SK-N-MC (cell line): ENCODE results near the gene DTD1.

Experiments
- DNase-seq: peaks from one replicate; pipeline ENCODE4 v3.0.0-alpha.2; 2011; ENCODE audit warnings: low read depth, low spot score
- H3K27ac ChIP-seq: fragments of 200-600 bp; sonication (generic); 2 replicates; pipeline ENCODE4 v1.5.1; 2016; ENCODE audit warnings: mixed run types
- H3K36me3 ChIP-seq: fragments of 200-600 bp; sonication (generic); 2 replicates; pipeline ENCODE4 v1.6.1; 2017; ENCODE audit warnings: antibody characterized with exemption, low read length, mixed read lengths; ENCODE audit not compliant: insufficient read depth
- H3K4me3 ChIP-seq: fragments of 200-600 bp; sonication (generic); 2 replicates; pipeline ENCODE4 v1.5.1; 2016
- H3K9ac ChIP-seq: fragments of 200-600 bp; sonication (generic); 2 replicates; pipeline ENCODE4 v1.8.0; 2017; ENCODE audit warnings: mixed run types, mixed read lengths; ENCODE audit not compliant: insufficient read length
- H3K9me3 ChIP-seq: fragments of 200-600 bp; sonication (generic); 2 replicates; pipeline ENCODE4 v1.6.1; 2017; ENCODE audit warnings: low read depth, mild to moderate bottlenecking, antibody characterized with exemption, low read length, moderate library complexity, mixed read lengths
- EZH2 ChIP-seq: fragments of 200-600 bp; sonication (generic); IDR thresholded peaks from one replicate; pipeline ENCODE4 v1.6.1; 2017; ENCODE audit warnings: antibody characterized with exemption
- FOXP2 ChIP-seq: optimal IDR thresholded peaks from 2 replicates; pipeline ENCODE3; 2011; ENCODE audit warnings: mild to moderate bottlenecking, moderate library complexity; ENCODE audit not compliant: insufficient read depth; ENCODE audit errors: extremely low read length, control extremely low read depth
- POLR2AphosphoS5 ChIP-seq: IDR thresholded peaks from 2 replicates; pipeline ENCODE4 v1.6.1; 2012; ENCODE audit warnings: mild to moderate bottlenecking, low read depth, low read length, borderline replicate concordance

DTD1 gene

DNA sequence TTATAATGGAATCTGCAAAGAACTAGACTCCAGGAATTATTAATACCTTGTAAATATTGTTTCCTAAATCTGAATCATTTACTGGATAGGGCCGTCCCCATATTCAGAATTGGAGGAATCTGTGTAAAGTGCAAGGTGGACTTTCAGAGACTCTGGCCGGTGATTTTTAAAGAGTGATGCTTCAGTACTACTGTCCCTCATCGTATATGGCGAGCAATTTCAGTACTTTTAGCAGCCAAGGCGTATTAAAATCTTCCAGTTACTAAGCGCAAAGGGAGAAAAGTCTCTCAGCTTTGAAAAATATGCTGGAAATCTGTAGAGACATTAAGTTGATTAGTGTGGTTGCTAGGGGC is 20.1 kb upstream of the DTD1 start:
- H3K9me3 ChIP-seq, result no peaks in the 10 kb centered on the region
- H3K9ac ChIP-seq, result peak overlapping the region; percentile 92
- TF ChIP-seq EZH2, result no peak
- TF ChIP-seq FOXP2, result no peak
- TF ChIP-seq POLR2AphosphoS5, result no peak
- H3K36me3 ChIP-seq, result peaks cover 32% of the 10 kb centered on the region
- no peak for DNase-seq
- peak overlapping the region; percentile 29; the same call in 1 of the 2 replicates for H3K27ac ChIP-seq
- H3K4me3 ChIP-seq, result peak overlapping the region; percentile 91

GRCh38 chr20:18571009-18571408 is 16.8 kb upstream of the DTD1 start:
- no peak for DNase-seq
- Histone ChIP-seq H3K9me3 (no peaks in the 10 kb centered on the region), H3K27ac (no peak overlapping the region), H3K4me3 (no peak overlapping the region), H3K9ac (no peak overlapping the region), H3K36me3 (peaks cover 30% of the 10 kb centered on the region)
- TF ChIP-seq POLR2AphosphoS5, result no peak; the same call in 1 of the 2 replicates
- no peak for TF ChIP-seq FOXP2
- TF ChIP-seq EZH2, result no peak

DNA sequence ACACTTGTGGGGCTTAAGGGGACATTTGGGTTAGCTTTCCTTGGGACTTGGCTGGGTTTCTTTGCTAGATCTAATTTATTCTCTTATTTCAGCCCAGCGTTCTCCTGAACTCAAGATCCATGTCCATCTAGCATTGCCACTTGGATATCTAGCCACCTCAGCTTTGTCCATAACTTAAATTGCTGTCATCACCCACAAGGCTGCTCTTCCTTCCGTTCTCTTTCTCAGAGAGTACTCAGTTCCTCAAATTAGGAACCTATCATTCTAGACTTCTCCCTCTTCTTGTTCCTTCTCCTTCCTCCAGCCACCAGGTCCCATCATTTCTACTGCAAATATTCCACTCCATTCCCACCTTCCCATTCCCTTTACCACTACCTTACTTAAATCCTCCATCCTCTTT is 16.3 kb upstream of the DTD1 start:
- peaks cover 30% of the 10 kb centered on the region for H3K36me3 ChIP-seq
- no peak for TF ChIP-seq FOXP2
- no peak for TF ChIP-seq POLR2AphosphoS5
- TF ChIP-seq EZH2, result no peak
- no peak overlapping the region for H3K27ac ChIP-seq
- no peaks in the 10 kb centered on the region for H3K9me3 ChIP-seq
- H3K9ac ChIP-seq, result no peak overlapping the region
- H3K4me3 ChIP-seq, result no peak overlapping the region
- no peak for DNase-seq

DNA sequence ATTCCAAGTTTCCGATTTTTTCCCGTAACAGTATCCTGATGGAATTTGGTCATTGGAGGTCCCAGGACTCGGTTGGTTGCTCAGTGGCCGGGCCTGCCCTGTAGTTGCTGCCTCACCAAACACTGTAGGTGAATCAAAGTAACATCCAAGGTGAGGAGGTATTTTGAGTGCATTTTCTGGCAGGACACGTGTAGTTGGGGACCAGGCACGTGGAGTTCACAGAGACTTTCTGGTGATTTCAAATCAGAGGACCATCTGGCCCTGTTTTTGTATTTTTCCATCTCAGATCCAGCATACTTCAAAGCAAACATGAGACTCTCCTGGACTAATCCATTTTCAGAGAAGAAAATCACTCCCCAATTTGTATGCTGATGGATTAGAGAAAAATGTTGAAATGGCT is 9.9 kb upstream of the DTD1 start:
- no peak overlapping the region for H3K4me3 ChIP-seq
- TF ChIP-seq POLR2AphosphoS5 (no peak), EZH2 (no peak), FOXP2 (no peak)
- no peaks in the 10 kb centered on the region for H3K9me3 ChIP-seq
- no peaks in the 10 kb centered on the region for H3K36me3 ChIP-seq
- H3K27ac ChIP-seq, result no peak overlapping the region
- no peak for DNase-seq
- no peak overlapping the region for H3K9ac ChIP-seq

DNA sequence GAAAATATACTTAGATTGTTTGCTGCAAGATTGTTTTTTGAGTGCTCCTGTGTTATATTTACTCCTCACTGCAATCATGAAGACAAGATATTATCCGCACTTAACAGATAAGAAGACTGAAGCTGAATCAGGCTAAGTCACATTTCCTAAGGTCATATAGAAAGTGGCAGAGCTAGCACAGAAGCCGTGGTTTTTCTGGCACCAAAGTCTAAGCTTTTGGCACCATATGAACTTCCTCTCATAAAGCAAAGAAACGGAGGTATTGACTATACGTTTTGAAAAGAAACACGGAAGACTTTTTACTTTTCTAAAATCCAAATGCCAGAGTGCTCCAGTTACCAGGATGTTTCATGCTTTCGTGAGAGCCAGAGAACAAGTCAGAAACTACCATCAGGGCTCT is 9.3 kb upstream of the DTD1 start:
- Histone ChIP-seq H3K9ac (peak overlapping the region; percentile 57), H3K4me3 (no peak overlapping the region), H3K27ac (no peak overlapping the region), H3K9me3 (no peaks in the 10 kb centered on the region), H3K36me3 (no peaks in the 10 kb centered on the region)
- no peak for TF ChIP-seq EZH2
- TF ChIP-seq FOXP2, result no peak
- TF ChIP-seq POLR2AphosphoS5, result no peak
- DNase-seq, result no peak

GRCh38 chr20:18580012-18580411 is 7.8 kb upstream of the DTD1 start:
- Histone ChIP-seq H3K36me3 (no peaks in the 10 kb centered on the region), H3K9me3 (no peaks in the 10 kb centered on the region), H3K9ac (no peak overlapping the region), H3K4me3 (no peak overlapping the region), H3K27ac (no peak overlapping the region)
- DNase-seq, result no peak
- no peak for TF ChIP-seq POLR2AphosphoS5
- TF ChIP-seq EZH2, result no peak
- no peak for TF ChIP-seq FOXP2

- H3K9ac ChIP-seq, result no peak overlapping the region
- no peak for TF ChIP-seq FOXP2
- TF ChIP-seq EZH2, result no peak
- no peak for TF ChIP-seq POLR2AphosphoS5
- H3K9me3 ChIP-seq, result no peaks in the 10 kb centered on the region
- H3K27ac ChIP-seq, result no peak overlapping the region
- no peak for DNase-seq
- no peak overlapping the region for H3K4me3 ChIP-seq
- H3K36me3 ChIP-seq, result no peaks in the 10 kb centered on the region
Measured at GRCh38 chr20:18585134-18585533, 2.7 kb upstream of the DTD1 start.

GRCh38 chr20:18588574-18588933 is 700 bp downstream of the DTD1 start:
- no peak for TF ChIP-seq POLR2AphosphoS5
- TF ChIP-seq EZH2, result no peak
- TF ChIP-seq FOXP2, result no peak
- Histone ChIP-seq H3K4me3 (peak overlapping the region; percentile 75), H3K9me3 (no peaks in the 10 kb centered on the region), H3K27ac (no peak overlapping the region), H3K36me3 (0 out of 2 replicates have a peak, but pooled peaks cover 1% of the 10 kb centered on the region), H3K9ac (peak overlapping the region; percentile 74)
- DNase-seq, result no peak

GRCh38 chr20:18589941-18590674 is 2.3 kb downstream of the DTD1 start:
- no peak overlapping the region for H3K9ac ChIP-seq
- no peak for TF ChIP-seq EZH2
- no peak for TF ChIP-seq POLR2AphosphoS5
- no peak for TF ChIP-seq FOXP2

DNA sequence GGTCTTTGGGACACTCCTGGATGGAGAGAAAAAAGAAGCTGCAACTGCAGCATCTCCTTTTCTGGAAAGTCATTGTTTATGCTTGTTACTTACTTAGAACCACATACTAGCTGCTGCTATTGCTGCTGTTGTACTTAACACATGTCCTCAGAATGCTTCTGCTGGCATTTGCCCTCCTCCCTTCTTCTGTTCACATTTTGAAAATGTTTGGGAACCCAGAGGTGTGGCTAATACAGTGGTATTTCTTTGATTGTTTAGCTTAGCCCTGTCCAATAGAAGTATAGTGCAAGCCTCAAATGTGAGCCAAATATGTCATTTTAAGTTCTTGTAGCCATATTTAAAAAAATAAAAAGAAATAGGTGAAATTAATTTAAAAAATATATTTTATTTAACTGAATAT is 8.4 kb downstream of the DTD1 start:
- Histone ChIP-seq H3K9me3 (no peaks in the 10 kb centered on the region), H3K4me3 (no peak overlapping the region), H3K9ac (no peak overlapping the region)

More at GRCh38 chr20:18589941-18590674, 2.3 kb downstream of the DTD1 start:
- DNase-seq, result no peak
- Histone ChIP-seq H3K4me3 (no peak overlapping the region), H3K27ac (no peak overlapping the region), H3K9me3 (no peaks in the 10 kb centered on the region), H3K36me3 (0 out of 2 replicates have a peak, but pooled peaks cover 2% of the 10 kb centered on the region)

More for the DNA sequence above, 8.4 kb downstream of the DTD1 start:
- peaks cover 26% of the 10 kb centered on the region for H3K36me3 ChIP-seq
- DNase-seq, result no peak
- TF ChIP-seq POLR2AphosphoS5 (no peak), FOXP2 (no peak), EZH2 (no peak)
- H3K27ac ChIP-seq, result no peak overlapping the region
